GM21360 (cell line): ENCODE data around the gene SPARCL1.
"Not testable (repeated sequence)": the region's sequence is repeated elsewhere in the genome, so short reads cannot be mapped to it uniquely, and the experiment has no call there.

ENCODE experiments used
- ATAC-seq: cut with Tn5 transposase; IDR thresholded peaks from one replicate; pipeline ENCODE4 v1.9.1; 2021; ENCODE audit warnings: mild to moderate bottlenecking, moderate library complexity; ENCODE audit not compliant: unreplicated experiment

SPARCL1 gene, protein sequence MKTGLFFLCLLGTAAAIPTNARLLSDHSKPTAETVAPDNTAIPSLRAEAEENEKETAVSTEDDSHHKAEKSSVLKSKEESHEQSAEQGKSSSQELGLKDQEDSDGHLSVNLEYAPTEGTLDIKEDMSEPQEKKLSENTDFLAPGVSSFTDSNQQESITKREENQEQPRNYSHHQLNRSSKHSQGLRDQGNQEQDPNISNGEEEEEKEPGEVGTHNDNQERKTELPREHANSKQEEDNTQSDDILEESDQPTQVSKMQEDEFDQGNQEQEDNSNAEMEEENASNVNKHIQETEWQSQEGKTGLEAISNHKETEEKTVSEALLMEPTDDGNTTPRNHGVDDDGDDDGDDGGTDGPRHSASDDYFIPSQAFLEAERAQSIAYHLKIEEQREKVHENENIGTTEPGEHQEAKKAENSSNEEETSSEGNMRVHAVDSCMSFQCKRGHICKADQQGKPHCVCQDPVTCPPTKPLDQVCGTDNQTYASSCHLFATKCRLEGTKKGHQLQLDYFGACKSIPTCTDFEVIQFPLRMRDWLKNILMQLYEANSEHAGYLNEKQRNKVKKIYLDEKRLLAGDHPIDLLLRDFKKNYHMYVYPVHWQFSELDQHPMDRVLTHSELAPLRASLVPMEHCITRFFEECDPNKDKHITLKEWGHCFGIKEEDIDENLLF

DNA sequence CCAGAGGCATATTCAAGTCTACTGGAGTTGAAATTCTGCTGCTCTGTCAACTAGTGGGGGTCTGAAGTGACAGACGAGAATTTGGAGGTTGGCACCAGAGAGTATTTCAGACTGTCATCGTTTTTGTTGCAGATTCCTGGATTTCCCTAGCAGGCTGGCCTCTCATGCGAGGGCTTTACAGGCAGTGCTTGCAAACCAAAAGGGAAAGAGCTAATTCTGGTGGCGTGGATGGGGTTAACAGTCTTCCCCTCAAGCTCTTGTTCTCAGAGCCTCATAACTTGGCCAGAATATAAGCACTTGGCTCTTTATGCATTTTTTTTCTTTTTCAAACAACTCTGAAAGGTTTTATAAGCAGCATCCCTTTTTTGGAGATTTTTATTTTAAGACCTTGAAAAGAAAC, at the start of gene SPARCL1:
Gene SPARCL1, minus strand, starts transcription at position 190 of the 400 bp plus-strand sequence. CDS start 29,802 bp downstream, outside the sequence.
- no peak for ATAC-seq

- ATAC-seq = no peak
Observed at GRCh38 chr4:87575983-87576382, 46.8 kb upstream of the SPARCL1 start.

- no peak for ATAC-seq
Observed at GRCh38 chr4:87575408-87575807, 46.2 kb upstream of the SPARCL1 start.

- no peak for ATAC-seq
Observed at GRCh38 chr4:87574996-87575395, 45.8 kb upstream of the SPARCL1 start.

GRCh38 chr4:87574376-87574775, 45.2 kb upstream of the SPARCL1 start:
- ATAC-seq = not testable (repeated sequence)

- ATAC-seq = no peak
Observed at GRCh38 chr4:87570290-87570805, 41.2 kb upstream of the SPARCL1 start.

GRCh38 chr4:87567191-87567590, 38.0 kb upstream of the SPARCL1 start:
- ATAC-seq = no peak

DNA sequence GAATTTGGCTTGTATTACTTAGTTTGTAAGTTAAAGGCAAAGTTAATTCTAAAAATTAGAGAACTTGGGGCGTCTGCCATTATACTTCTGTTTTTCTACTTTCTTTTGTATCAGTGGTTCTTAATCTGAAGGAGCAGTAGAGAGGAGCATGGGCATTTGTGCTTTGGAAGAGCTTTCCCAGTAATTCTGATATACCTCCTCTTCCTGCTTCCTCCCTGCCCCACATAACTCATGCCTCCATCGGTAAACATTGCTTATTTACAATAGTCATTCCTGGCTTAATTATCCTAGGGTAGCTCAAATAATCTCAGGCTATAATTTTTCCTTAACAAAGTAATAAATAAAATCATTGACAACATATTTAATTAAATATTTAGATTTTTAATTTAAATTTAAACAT, 37.1 kb upstream of the SPARCL1 start:
- ATAC-seq = no peak

- ATAC-seq = no peak
Observed at GRCh38 chr4:87565746-87566145, 36.6 kb upstream of the SPARCL1 start.

GRCh38 chr4:87560802-87561201, 31.6 kb upstream of the SPARCL1 start:
- ATAC-seq = no peak

GRCh38 chr4:87559090-87559837, 30.1 kb upstream of the SPARCL1 start:
- peak; percentile 99 for ATAC-seq

- no peak for ATAC-seq
Observed at GRCh38 chr4:87557348-87557747, 28.2 kb upstream of the SPARCL1 start.

GRCh38 chr4:87555773-87556619, 26.8 kb upstream of the SPARCL1 start:
- ATAC-seq = no peak

DNA sequence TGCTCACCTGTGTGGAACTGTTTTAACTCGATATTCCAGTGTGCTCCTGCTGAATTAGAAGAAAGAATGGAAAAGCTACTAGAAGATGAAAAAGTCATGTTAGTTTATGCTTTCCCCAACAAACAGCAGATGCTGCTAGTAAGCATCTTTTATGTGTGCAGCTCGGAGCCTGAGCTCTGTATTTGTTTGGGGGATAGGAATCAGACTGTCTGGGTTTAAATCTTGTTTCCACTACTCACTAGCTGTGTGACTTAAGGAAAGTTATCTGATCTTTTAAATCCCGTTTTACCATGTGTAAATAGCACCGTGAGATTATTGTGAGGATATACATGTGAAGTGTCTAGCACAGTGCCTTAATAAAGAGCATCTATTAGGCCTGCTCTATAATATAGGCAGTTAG, 24.0 kb upstream of the SPARCL1 start:
- no peak for ATAC-seq

GRCh38 chr4:87551361-87551760, 22.2 kb upstream of the SPARCL1 start:
- ATAC-seq = no peak

DNA sequence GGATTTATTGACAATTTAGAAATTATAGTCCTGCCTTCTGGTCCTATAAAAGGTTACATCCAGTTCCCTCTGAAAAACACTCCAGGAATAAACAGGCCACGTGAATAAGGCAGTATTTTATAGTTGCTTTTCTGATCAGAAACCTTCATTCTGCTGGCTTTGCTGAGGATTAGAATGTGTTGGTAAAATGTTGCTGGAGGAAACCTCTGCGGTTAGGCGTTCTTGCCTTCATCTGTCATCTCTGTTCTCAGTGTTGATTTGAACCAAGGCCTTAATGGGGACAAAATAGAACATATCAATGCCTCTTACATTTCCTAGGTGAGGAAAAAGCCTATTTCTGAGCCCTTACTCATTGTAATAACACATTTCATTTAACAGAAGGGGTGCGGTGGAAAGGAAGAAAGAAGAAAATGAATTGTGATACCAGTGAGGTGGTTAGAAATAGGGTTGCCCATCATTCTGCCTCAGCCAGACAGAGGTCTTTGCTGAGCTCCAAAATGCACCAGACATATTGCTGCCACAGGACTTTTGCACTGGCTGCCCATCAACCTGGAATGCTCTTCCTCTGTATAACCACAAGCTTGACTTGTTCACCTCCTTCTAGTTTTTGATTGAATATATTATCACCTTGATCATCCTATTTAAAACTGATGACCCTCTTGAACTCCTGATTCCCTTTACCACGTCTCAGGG, 18.0 kb upstream of the SPARCL1 start:
- ATAC-seq = no peak

DNA sequence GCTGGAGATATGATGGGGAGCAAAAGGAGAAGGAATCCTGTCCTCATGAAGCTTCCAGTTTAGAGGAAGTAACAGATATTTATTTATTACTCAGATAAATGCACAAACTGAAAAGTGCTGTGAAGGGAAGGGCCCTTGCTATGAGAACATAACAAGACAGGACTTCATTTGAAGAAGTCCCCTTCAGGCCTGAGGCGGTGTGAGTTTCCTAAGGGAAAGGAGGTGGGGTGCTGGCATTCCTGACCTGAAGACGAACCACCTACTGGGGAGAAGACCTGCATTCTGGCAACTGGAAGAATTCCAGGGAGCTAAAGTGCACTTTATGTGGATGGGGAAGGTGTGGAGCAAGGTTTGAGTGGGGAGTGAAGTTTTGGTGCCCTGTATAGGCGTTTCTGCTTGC, 15.9 kb upstream of the SPARCL1 start:
- ATAC-seq = no peak

- ATAC-seq = no peak
Observed at GRCh38 chr4:87543835-87544461, 14.8 kb upstream of the SPARCL1 start.

DNA sequence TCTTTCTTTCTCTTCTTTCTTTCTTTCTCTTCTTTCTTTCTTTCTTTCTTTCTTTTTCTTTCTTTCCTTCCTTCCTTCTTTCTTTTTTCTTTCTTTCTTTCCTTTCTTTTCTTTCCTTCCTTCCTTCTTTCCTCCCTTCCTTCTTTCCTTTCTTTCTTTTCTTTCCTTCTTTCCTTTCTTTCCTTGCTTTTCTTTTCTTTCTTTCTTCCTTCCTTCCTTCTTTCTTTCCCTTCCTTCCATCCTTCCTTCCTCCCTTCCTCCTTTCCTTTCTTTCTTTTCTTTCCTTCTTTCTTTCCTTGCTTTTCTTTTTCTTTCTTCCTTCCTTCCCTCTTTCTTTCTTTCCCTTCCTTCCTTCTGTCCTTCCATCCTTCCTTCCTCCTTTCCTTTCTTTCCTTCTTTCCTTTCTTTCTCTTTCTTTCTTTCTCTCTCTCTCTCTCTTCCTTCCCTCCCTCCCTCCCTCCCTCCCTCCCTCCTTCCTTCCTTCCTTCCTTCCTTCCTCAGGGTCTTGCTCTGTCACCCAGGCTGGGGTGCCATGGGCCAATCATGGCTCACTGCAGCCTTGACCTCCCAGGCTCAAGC, 13.6 kb upstream of the SPARCL1 start:
- no peak for ATAC-seq
